ENCODE data around the gene SYDE2. TPM values are rescaled to one million over a fixed set of nuclear protein-coding genes. Genes with fewer than 3 reads are reported as not detected.
A peak's percentile ranks its signal among the peaks of the same experiment; 100 is the strongest.

Gene SYDE2
- total and polyA plus RNA-seq, 9 of the 15 experiments (the other 6 are each of a cell fraction or from before 2014, with no cell fraction given) = 0.39 to 8.7 (median 4.5) TPM

GRCh38 chr1:85224734-85225623, 24.2 kb upstream of the SYDE2 start (continued):
- TF ChIP-seq MNT (conservative IDR thresholded peaks at IDR 0.05) (peak; percentile 11 to 74; a peak in 1 of 4 replicates), PHF8 (IDR thresholded peaks at IDR 0.05; ENCODE audit: borderline replicate concordance, low read length) (no peak), ILF3 (IDR thresholded peaks at IDR 0.05; ENCODE audit: borderline replicate concordance) (peak; percentile 84), MEF2A (IDR thresholded peaks at IDR 0.05; ENCODE audit: control insufficient read depth, low read depth, low read length) (no peak; the same call in 1 of the 2 replicates), HNRNPL (IDR thresholded peaks at IDR 0.05; ENCODE audit: low read depth, low read length) (no peak), ZNF165 (CRISPR knock-in tag; IDR thresholded peaks at IDR 0.05; ENCODE audit: borderline replicate concordance) (no peak), ZC3H8 (IDR thresholded peaks at IDR 0.05) (no peak), KDM1A (IDR thresholded peaks at IDR 0.05) (peak; percentile 98), ELF1 (tag; IDR thresholded peaks at IDR 0.05) (no peak), CREB1 (IDR thresholded peaks at IDR 0.05) (peak; percentile 69; the same call in 1 of the 2 replicates), CREB1 (CRISPR knock-in tag; IDR thresholded peaks at IDR 0.05) (no peak; the same call in 1 of the 2 replicates), YBX1 (IDR thresholded peaks at IDR 0.05) (no peak), STAT5B (CRISPR knock-in tag; IDR thresholded peaks at IDR 0.05) (no peak), PHTF2 (CRISPR knock-in tag; IDR thresholded peaks at IDR 0.05) (no peak), RBM15 (IDR thresholded peaks at IDR 0.05; ENCODE audit: insufficient read depth, low read length) (no peak), TFE3 (CRISPR knock-in tag; IDR thresholded peaks at IDR 0.05) (no peak), TSHZ1 (CRISPR knock-in tag; IDR thresholded peaks at IDR 0.05) (no peak), ZBTB9 (CRISPR knock-in tag; IDR thresholded peaks at IDR 0.05) (no peak)
